ENCODE results near the gene RPUSD2. TPM values are rescaled to one million over a fixed set of nuclear protein-coding genes. Genes with fewer than 3 reads are reported as not detected.

The RPUSD2 gene
- total RNA-seq, 1 experiment from 2014 or later = 17.5 TPM

DNA sequence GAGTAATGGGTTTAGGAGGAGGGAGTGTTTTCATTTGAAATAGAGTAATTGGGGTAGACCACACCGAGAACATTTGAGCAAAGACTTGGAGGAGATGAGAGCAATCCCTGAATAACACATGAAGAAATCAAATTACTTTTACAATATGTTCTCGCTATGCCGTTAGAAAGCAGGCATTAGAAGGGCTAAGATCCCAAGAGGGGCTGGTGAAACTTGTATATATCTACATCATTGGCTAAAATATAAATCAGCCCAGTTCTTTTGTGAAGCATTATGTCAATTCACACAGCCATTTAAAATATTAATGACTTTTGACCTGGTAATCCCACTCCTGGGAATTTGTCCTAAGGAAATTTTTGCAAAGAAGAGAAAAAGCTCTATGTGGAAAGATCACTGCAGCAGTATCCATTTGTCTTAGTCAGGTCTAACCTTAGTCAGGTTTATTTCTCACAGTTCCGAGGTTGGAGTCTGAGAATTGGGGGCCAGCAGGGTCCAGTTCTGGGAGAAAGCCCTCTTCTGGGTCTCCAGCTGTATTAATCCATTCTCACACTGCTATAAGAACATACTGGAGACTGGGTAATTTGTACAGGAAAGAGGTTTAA is 35.2 kb upstream of the RPUSD2 start:
- Histone ChIP-seq H3K4me1 (ENCODE audit: control insufficient read depth, insufficient read depth, low read length) (no peaks in the 10 kb centered on the region), H3K9me3 (ENCODE audit: control insufficient read depth, insufficient read depth, low read depth, low read length) (no peaks in the 10 kb centered on the region), H3K36me3 (ENCODE audit: control insufficient read depth, insufficient read depth, low read length) (no peaks in the 10 kb centered on the region), H3K27ac (ENCODE audit: low read length) (no peak overlapping the region), H3K4me3 (ENCODE audit: low read depth in 2 of 2, low read length in 2 of 2) (no peak overlapping the region), H3K27me3 (ENCODE audit: control insufficient read depth, insufficient read depth, low read length) (no peaks in the 10 kb centered on the region)
- intact Hi-C loops (cut with micrococcal nuclease; ENCODE audit: unreplicated experiment) = no loop called here
- BruUV-seq (replicated peaks) = no TSS peak
- ChIA-PET POLR2A (no interaction called here), CTCF (no interaction called here)
- DNase-seq (ENCODE audit: low read depth, low spot score) (no peak), ATAC-seq (no peak)
- in situ Hi-C loops (cut with HindIII; ENCODE audit: low pct_unique_long_range_greater_than_20kb, low sequenced_read_pairs) = no loop called here
- TF ChIP-seq SIN3A (IDR thresholded peaks at IDR 0.05; ENCODE audit: borderline replicate concordance, insufficient read depth, low read depth, low read length) (no peak), POLR2AphosphoS5 (IDR thresholded peaks at IDR 0.05; ENCODE audit: low read depth, low read length) (no peak), TCF7L2 (IDR thresholded peaks at IDR 0.05; ENCODE audit: low read depth, low read length) (no peak), REST (IDR thresholded peaks at IDR 0.05; ENCODE audit: insufficient read depth in 1 of 2, low read depth in 2 of 2, low read length in 1 of 2) (no peak)
- TF ChIP-seq, protein P1, sequence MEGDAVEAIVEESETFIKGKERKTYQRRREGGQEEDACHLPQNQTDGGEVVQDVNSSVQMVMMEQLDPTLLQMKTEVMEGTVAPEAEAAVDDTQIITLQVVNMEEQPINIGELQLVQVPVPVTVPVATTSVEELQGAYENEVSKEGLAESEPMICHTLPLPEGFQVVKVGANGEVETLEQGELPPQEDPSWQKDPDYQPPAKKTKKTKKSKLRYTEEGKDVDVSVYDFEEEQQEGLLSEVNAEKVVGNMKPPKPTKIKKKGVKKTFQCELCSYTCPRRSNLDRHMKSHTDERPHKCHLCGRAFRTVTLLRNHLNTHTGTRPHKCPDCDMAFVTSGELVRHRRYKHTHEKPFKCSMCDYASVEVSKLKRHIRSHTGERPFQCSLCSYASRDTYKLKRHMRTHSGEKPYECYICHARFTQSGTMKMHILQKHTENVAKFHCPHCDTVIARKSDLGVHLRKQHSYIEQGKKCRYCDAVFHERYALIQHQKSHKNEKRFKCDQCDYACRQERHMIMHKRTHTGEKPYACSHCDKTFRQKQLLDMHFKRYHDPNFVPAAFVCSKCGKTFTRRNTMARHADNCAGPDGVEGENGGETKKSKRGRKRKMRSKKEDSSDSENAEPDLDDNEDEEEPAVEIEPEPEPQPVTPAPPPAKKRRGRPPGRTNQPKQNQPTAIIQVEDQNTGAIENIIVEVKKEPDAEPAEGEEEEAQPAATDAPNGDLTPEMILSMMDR (IDR thresholded peaks at IDR 0.05) = no peak

DNA sequence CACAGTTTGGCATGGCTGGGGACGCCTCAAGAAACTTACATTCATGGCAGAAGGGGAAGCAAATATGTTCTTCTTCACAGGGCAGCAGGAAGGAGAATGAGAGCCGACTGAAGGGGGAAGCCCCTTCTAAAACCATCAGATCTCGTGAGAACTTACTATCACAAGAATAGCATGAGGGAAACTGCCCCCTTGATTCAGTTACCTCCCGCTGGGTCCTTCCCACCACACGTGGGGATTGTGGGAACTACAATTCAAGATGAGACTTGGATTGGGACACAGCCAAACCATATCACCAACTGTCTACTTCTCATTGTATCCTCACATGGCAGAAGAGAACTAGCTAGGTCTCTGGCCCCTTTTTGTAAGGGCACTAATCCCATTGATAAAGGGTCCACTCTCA is 34.7 kb upstream of the RPUSD2 start:
- BruUV-seq (replicated peaks) = no TSS peak
- no peaks in the 10 kb centered on the region for H3K4me1 ChIP-seq (ENCODE audit: control insufficient read depth, insufficient read depth, low read length)
- H3K27ac ChIP-seq (ENCODE audit: low read length) = no peak overlapping the region
- no peaks in the 10 kb centered on the region for H3K9me3 ChIP-seq (ENCODE audit: control insufficient read depth, insufficient read depth, low read depth, low read length)
- ChIA-PET CTCF (no interaction called here), POLR2A (no interaction called here)
- no peak overlapping the region for H3K4me3 ChIP-seq (ENCODE audit: low read depth in 2 of 2, low read length in 2 of 2)
- no peaks in the 10 kb centered on the region for H3K36me3 ChIP-seq (ENCODE audit: control insufficient read depth, insufficient read depth, low read length)
- intact Hi-C loops (cut with micrococcal nuclease; ENCODE audit: unreplicated experiment) = no loop called here
- no peaks in the 10 kb centered on the region for H3K27me3 ChIP-seq (ENCODE audit: control insufficient read depth, insufficient read depth, low read length)
- no peak for DNase-seq (ENCODE audit: low read depth, low spot score)
- TF ChIP-seq, protein P1 (IDR thresholded peaks at IDR 0.05) = no peak
- TF ChIP-seq POLR2AphosphoS5 (IDR thresholded peaks at IDR 0.05; ENCODE audit: low read depth, low read length) (no peak), REST (IDR thresholded peaks at IDR 0.05; ENCODE audit: insufficient read depth in 1 of 2, low read depth in 2 of 2, low read length in 1 of 2) (no peak), TCF7L2 (IDR thresholded peaks at IDR 0.05; ENCODE audit: low read depth, low read length) (no peak), SIN3A (IDR thresholded peaks at IDR 0.05; ENCODE audit: borderline replicate concordance, insufficient read depth, low read depth, low read length) (no peak)
- in situ Hi-C loops (cut with HindIII; ENCODE audit: low pct_unique_long_range_greater_than_20kb, low sequenced_read_pairs) = no loop called here
- no peak for ATAC-seq
